ENCODE measurements around the gene ROR2.

The ROR2 gene

GRCh38 chr9:91783876-91784672 lies 166.0 kb downstream of the ROR2 start:
- FAIRE-seq: no peak

GRCh38 chr9:91783411-91783810 lies 166.6 kb downstream of the ROR2 start:
- no peak for FAIRE-seq
- DNase-seq (ENCODE audit: insufficient read length, low spot score): no peak

More at GRCh38 chr9:91783876-91784672, 166.0 kb downstream of the ROR2 start:
- DNase-seq (ENCODE audit: insufficient read length, low spot score): no peak

GRCh38 chr9:91782708-91783214 lies 167.3 kb downstream of the ROR2 start:
- FAIRE-seq: no peak

GRCh38 chr9:91781906-91782305 lies 168.1 kb downstream of the ROR2 start:
- no peak for FAIRE-seq
- no peak for DNase-seq (ENCODE audit: insufficient read length, low spot score)

More at GRCh38 chr9:91782708-91783214, 167.3 kb downstream of the ROR2 start:
- no peak for DNase-seq (ENCODE audit: insufficient read length, low spot score)

- DNase-seq (ENCODE audit: insufficient read length, low spot score): no peak
- no peak for FAIRE-seq
Measured at GRCh38 chr9:91781116-91781515, 168.9 kb downstream of the ROR2 start.

- FAIRE-seq (no peak), DNase-seq (ENCODE audit: insufficient read length, low spot score) (no peak)
Measured at GRCh38 chr9:91778031-91778430, 172.0 kb downstream of the ROR2 start.

GRCh38 chr9:91777292-91777830 lies 172.7 kb downstream of the ROR2 start:
- no peak for DNase-seq (ENCODE audit: insufficient read length, low spot score)
- no peak for FAIRE-seq

- FAIRE-seq: no peak
- no peak for DNase-seq (ENCODE audit: insufficient read length, low spot score)
Measured at GRCh38 chr9:91776409-91777291, 173.4 kb downstream of the ROR2 start.

GRCh38 chr9:91775708-91776028 lies 174.4 kb downstream of the ROR2 start:
- no peak for FAIRE-seq
- DNase-seq (ENCODE audit: insufficient read length, low spot score): no peak

GRCh38 chr9:91775011-91775707 lies 174.9 kb downstream of the ROR2 start:
- peak; percentile 81 for DNase-seq (ENCODE audit: insufficient read length, low spot score)
- peak; percentile 80 for FAIRE-seq

- FAIRE-seq (no peak), DNase-seq (ENCODE audit: insufficient read length, low spot score) (no peak)
Measured at GRCh38 chr9:91773156-91773555, 176.9 kb downstream of the ROR2 start.

GRCh38 chr9:91771864-91772263 lies 178.2 kb downstream of the ROR2 start:
- DNase-seq (ENCODE audit: insufficient read length, low spot score) (no peak), FAIRE-seq (no peak)

GRCh38 chr9:91771027-91771426 lies 179.0 kb downstream of the ROR2 start:
- DNase-seq (ENCODE audit: insufficient read length, low spot score) (no peak), FAIRE-seq (no peak)

GRCh38 chr9:91770229-91770628 lies 179.8 kb downstream of the ROR2 start:
- no peak for FAIRE-seq
- DNase-seq (ENCODE audit: insufficient read length, low spot score): no peak

GRCh38 chr9:91768977-91769916 lies 180.8 kb downstream of the ROR2 start:
- DNase-seq (ENCODE audit: insufficient read length, low spot score) (no peak), FAIRE-seq (no peak)

GRCh38 chr9:91768507-91768906 lies 181.5 kb downstream of the ROR2 start:
- FAIRE-seq (no peak), DNase-seq (ENCODE audit: insufficient read length, low spot score) (no peak)

- FAIRE-seq (no peak), DNase-seq (ENCODE audit: insufficient read length, low spot score) (no peak)
Measured at GRCh38 chr9:91766315-91767069, 183.5 kb downstream of the ROR2 start.

- no peak for FAIRE-seq
- no peak for DNase-seq (ENCODE audit: insufficient read length, low spot score)
Measured at GRCh38 chr9:91765296-91765695, 184.7 kb downstream of the ROR2 start.

- DNase-seq (ENCODE audit: insufficient read length, low spot score) (no peak), FAIRE-seq (no peak)
Measured at GRCh38 chr9:91764661-91765060, 185.4 kb downstream of the ROR2 start.

All from GM19239 (cell line).